NCI-H748 treated with DMSO at 0.1 percent for 48 hours (cell line): ENCODE data around the gene DDX39A.

Experiments
- DNase-seq: peaks from one replicate; lab custom pipeline; 2025; lab: John Stamatoyannopoulos, UW

Gene DDX39A

DNA sequence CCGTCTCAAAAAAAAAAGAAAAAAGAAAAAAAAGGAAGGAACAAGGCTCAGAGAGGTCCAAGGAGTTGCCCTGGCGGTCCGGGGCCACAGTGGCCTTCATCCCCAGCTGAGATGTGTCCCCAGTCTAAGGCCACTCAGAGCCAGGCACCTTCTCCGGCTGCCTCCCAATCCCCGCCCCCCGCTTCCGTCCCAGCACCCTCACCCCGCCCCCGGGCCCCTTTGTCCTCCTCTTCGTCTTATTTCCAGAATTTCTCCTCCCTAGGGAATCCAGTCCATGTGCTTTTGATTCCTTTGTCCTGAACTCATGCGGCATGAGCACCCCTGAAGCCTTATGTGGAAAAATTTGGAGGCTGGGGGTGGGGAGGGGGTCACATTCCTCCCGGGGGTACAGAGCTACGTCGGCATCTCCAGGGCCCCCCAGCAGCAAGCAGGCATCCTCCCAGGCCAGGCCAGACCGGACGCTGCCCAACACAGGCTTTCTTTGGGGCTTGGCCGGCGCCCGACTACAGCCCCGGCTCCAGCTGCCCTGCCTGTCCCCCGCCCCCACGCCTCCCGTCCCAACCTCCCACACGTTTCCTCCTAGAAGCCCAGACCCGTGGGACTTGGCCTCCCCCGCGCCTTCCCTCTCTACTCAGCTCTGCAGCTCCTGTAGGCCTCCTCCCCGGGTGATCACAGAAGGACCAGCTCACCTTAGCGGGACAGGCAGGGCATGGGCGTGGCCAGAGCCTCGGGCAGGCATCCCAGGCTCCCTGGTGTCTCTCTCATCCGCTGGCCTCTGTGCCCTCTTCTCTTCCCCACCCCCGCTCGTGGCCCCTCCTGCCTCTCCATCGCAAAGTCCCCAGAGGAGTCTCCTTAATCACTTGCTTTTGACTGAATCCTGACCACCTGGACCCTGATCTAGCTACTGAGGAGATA is 55.7 kb downstream of the DDX39A start:
- DNase-seq: no peak

DNA sequence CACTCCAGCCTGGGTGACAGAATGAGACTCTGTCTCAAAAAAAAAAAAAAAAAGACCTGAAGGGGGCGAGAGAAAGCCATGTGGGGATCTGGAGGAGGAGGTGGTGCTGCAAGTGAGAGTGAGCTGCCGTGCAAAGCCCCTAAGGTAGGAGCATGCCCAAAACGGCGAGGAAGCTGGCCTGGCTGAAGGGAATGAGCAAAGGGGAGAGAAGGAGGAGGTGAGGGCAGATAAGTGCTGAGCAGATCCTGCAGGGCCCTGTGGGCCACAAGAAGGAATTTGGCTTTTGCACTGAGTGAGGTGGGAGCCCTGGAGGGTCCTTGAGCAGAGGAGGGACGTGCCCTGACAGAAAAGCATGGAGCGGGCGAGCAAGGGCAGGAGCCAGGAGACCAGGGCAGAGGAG is 57.3 kb downstream of the DDX39A start:
- DNase-seq: no peak
